Measurements from ENCODE around the gene RAB37. TPM values are rescaled to one million over a fixed set of nuclear protein-coding genes. Genes with fewer than 3 reads are reported as not detected.

Gene RAB37
- total RNA-seq, 1 experiment from 2014 or later: 8.9 TPM

GRCh38 chr17:74771319-74771914 is 34.4 kb downstream of the RAB37 start:
- ATAC-seq: no peak
- Mint-ChIP-seq H3K4me3 (no peak overlapping the region), H3K27me3 (ENCODE audit: low read depth) (no peaks in the 10 kb centered on the region), H3K9me3 (no peaks in the 10 kb centered on the region), H3K36me3 (peaks cover 39% of the 10 kb centered on the region), H3K4me1 (peaks cover 13% of the 10 kb centered on the region), H3K27ac (no peak overlapping the region)
- TF ChIP-seq ZSCAN18 (CRISPR knock-in tag; IDR thresholded peaks at IDR 0.05): no peak
- TF ChIP-seq E2F5 (CRISPR knock-in tag; IDR thresholded peaks at IDR 0.05): no peak
- TF ChIP-seq E2F4 (CRISPR knock-in tag; IDR thresholded peaks at IDR 0.05; ENCODE audit: borderline replicate concordance, low read depth): no peak
- no peak for TF ChIP-seq ATF3 (CRISPR knock-in tag; conservative IDR thresholded peaks at IDR 0.05)
- TF ChIP-seq MYBL2 (CRISPR knock-in tag; IDR thresholded peaks at IDR 0.05): no peak
- no peak for TF ChIP-seq ZNF425 (CRISPR knock-in tag; conservative IDR thresholded peaks at IDR 0.05)
- TF ChIP-seq CTCF (IDR thresholded peaks at IDR 0.05): no peak
- TF ChIP-seq NR1H2 (CRISPR knock-in tag; IDR thresholded peaks at IDR 0.05): no peak
- no peak for TF ChIP-seq AFF4 (CRISPR knock-in tag; IDR thresholded peaks at IDR 0.05; ENCODE audit: borderline replicate concordance)
- TF ChIP-seq RELA (CRISPR knock-in tag; IDR thresholded peaks at IDR 0.05; ENCODE audit: borderline replicate concordance): no peak
- TF ChIP-seq TEAD1 (CRISPR knock-in tag; IDR thresholded peaks at IDR 0.05): no peak
- TF ChIP-seq ZBTB21 (CRISPR knock-in tag; IDR thresholded peaks at IDR 0.05; ENCODE audit: borderline replicate concordance): no peak
- DNase-seq (ENCODE audit: low spot score): no peak
- ChIA-PET POLR2A (interaction anchor here (0.6 to 1.6 kb wide), 3 partner anchors 18 to 34 kb away, joined by 3 to 11 read pairs (median 7); partner anchors contain the start of gene RAB37), CTCF (interaction anchor here (0.5 to 12.0 kb wide), 27 partner anchors 9 to 409 kb away, joined by 3 to 262 read pairs (median 5); partner anchors contain the start of genes CD300H, FDXR and RAB37)

Measured in WTC11 (cell line).